ENCODE data around the gene CACNA1I. TPM values are rescaled to one million over a fixed set of nuclear protein-coding genes. Genes with fewer than 3 reads are reported as not detected.

The CACNA1I gene
- total and polyA plus RNA-seq, 2 of the 8 experiments (the other 6 are each of a cell fraction or from before 2014, with no cell fraction given): 0.77 to 1.2 TPM

GRCh38 chr22:39653787-39654077 lies 83.2 kb downstream of the CACNA1I start (continued):
- no peak for TF ChIP-seq SIX5 (IDR thresholded peaks at IDR 0.05; ENCODE audit: low read depth, low read length)
- TF ChIP-seq TCF12 (IDR thresholded peaks at IDR 0.05; ENCODE audit: low read depth, low read length): no peak
- TF ChIP-seq BCL11A (IDR thresholded peaks at IDR 0.05; ENCODE audit: low read depth in 2 of 2, low read length in 2 of 2): no peak
- TF ChIP-seq POLR2AphosphoS5 (IDR thresholded peaks at IDR 0.05; ENCODE audit: low read depth, low read length): no peak
